Adrenal gland (tissue), 5 donors: Measurements from ENCODE around the gene ROR1.

Source experiments
- CTCF ChIP-seq, 6 experiments: fragments of 450-650 bp in 4 of 6; fragments of 200-600 bp in 2 of 6; sonication (generic) in 1 of 6; IDR thresholded peaks; 1 replicate in 5 of 6; 2 replicates in 1 of 6; pipeline versions ENCODE4 v1.5.1 to v1.8.0; 2016 to 2021; ENCODE audit warnings: antibody characterized with exemption in 6 of 6, mild to moderate bottlenecking in 2 of 6, moderate library complexity in 1 of 6
- POLR2A ChIP-seq, 2 donors: fragments of 450-650 bp; IDR thresholded peaks; one replicate each; pipeline ENCODE4 v1.6.1; 2017; ENCODE audit warnings: antibody characterized with exemption in 2 of 2, mild to moderate bottlenecking in 2 of 2, moderate library complexity in 1 of 2
- donor health status: DM: no; HTN: no; CAD: no.

GRCh38 chr1:63728611-63729226 lies 45.1 kb upstream of the ROR1 start:
- TF ChIP-seq CTCF (IDR thresholded peaks at IDR 0.05) (no peak), POLR2A (IDR thresholded peaks at IDR 0.05) (no peak)
